Measurements from ENCODE around the gene PSME3IP1.
A peak's percentile ranks its signal among the peaks of the same experiment; 100 is the strongest.
"Not testable (repeated sequence)": the region's sequence is repeated elsewhere in the genome, so short reads cannot be mapped to it uniquely, and the experiment has no call there.

The PSME3IP1 gene

GRCh38 chr16:57185945-57186871 lies at the start of gene PSME3IP1, which contains the start of gene RSPRY1:
Gene PSME3IP1, minus strand, starts transcription at chr16:57186039. Its CDS starts 12,185 bp downstream, at chr16:57173854.
Gene RSPRY1, plus strand, starts transcription at chr16:57186329. Its CDS starts 18,330 bp downstream, at chr16:57204659.
- DNase-seq (ENCODE audit: low read depth in 2 of 2, low spot score in 1 of 2), result peak; percentile 85 to 96

- no peak for DNase-seq (ENCODE audit: low read depth in 2 of 2, low spot score in 1 of 2)
These were observed 49.5 kb upstream of the PSME3IP1 start for GRCh38 chr16:57235128-57236021.

GRCh38 chr16:57234707-57235092 lies 48.9 kb upstream of the PSME3IP1 start:
- no peak for DNase-seq (ENCODE audit: low read depth in 2 of 2, low spot score in 1 of 2)

GRCh38 chr16:57233944-57234706 lies 48.3 kb upstream of the PSME3IP1 start:
- no peak for DNase-seq (ENCODE audit: low read depth in 2 of 2, low spot score in 1 of 2)

GRCh38 chr16:57231821-57232350 lies 46.0 kb upstream of the PSME3IP1 start:
- no peak for DNase-seq (ENCODE audit: low read depth in 2 of 2, low spot score in 1 of 2)

GRCh38 chr16:57229079-57229478 lies 43.2 kb upstream of the PSME3IP1 start:
- no peak for DNase-seq (ENCODE audit: low read depth in 2 of 2, low spot score in 1 of 2)

- no peak for DNase-seq (ENCODE audit: low read depth in 2 of 2, low spot score in 1 of 2)
These were observed 41.1 kb upstream of the PSME3IP1 start for GRCh38 chr16:57226701-57227621.

- no peak for DNase-seq (ENCODE audit: low read depth in 2 of 2, low spot score in 1 of 2)
These were observed 40.1 kb upstream of the PSME3IP1 start for GRCh38 chr16:57225978-57226377.

GRCh38 chr16:57224651-57225335 lies 39.0 kb upstream of the PSME3IP1 start:
- DNase-seq (ENCODE audit: low read depth in 2 of 2, low spot score in 1 of 2), result no peak

GRCh38 chr16:57223057-57223456 lies 37.2 kb upstream of the PSME3IP1 start:
- DNase-seq (ENCODE audit: low read depth in 2 of 2, low spot score in 1 of 2), result no peak

GRCh38 chr16:57216968-57217367 lies 31.1 kb upstream of the PSME3IP1 start:
- no peak for DNase-seq (ENCODE audit: low read depth in 2 of 2, low spot score in 1 of 2)

GRCh38 chr16:57213462-57213861 lies 27.6 kb upstream of the PSME3IP1 start:
- DNase-seq (ENCODE audit: low read depth in 2 of 2, low spot score in 1 of 2), result no peak

- DNase-seq (ENCODE audit: low read depth in 2 of 2, low spot score in 1 of 2), result no peak
These were observed 23.9 kb upstream of the PSME3IP1 start for GRCh38 chr16:57209780-57210179.

GRCh38 chr16:57208926-57209325 lies 23.1 kb upstream of the PSME3IP1 start:
- DNase-seq (ENCODE audit: low read depth in 2 of 2, low spot score in 1 of 2), result no peak

- DNase-seq (ENCODE audit: low read depth in 2 of 2, low spot score in 1 of 2), result no peak
These were observed 18.8 kb upstream of the PSME3IP1 start for GRCh38 chr16:57204675-57205074.

GRCh38 chr16:57203451-57203850 lies 17.6 kb upstream of the PSME3IP1 start:
- DNase-seq (ENCODE audit: low read depth in 2 of 2, low spot score in 1 of 2), result no peak

- DNase-seq (ENCODE audit: low read depth in 2 of 2, low spot score in 1 of 2), result no peak
These were observed 16.5 kb upstream of the PSME3IP1 start for GRCh38 chr16:57202095-57202886.

GRCh38 chr16:57200926-57201325 lies 15.1 kb upstream of the PSME3IP1 start:
- DNase-seq (ENCODE audit: low read depth in 2 of 2, low spot score in 1 of 2), result not testable (repeated sequence)

All from stimulated activated CD8-positive, alpha-beta memory T cell treated with anti-CD3 and anti-CD28 coated beads, Interleukin-4, amount 100 ng/mL, for 1 hour (primary cell).